HG03558 (cell line): ENCODE data around the gene ACTBL2.
"Not testable (repeated sequence)": the region's sequence is repeated elsewhere in the genome, so short reads cannot be mapped to it uniquely, and the experiment has no call there.

ENCODE experiments used
- ATAC-seq: cut with Tn5 transposase; IDR thresholded peaks from one replicate; pipeline ENCODE4 v1.9.1; 2021; ENCODE audit warnings: moderate number of reproducible peaks; ENCODE audit not compliant: unreplicated experiment; ENCODE audit errors: extremely low read depth

The ACTBL2 gene

DNA sequence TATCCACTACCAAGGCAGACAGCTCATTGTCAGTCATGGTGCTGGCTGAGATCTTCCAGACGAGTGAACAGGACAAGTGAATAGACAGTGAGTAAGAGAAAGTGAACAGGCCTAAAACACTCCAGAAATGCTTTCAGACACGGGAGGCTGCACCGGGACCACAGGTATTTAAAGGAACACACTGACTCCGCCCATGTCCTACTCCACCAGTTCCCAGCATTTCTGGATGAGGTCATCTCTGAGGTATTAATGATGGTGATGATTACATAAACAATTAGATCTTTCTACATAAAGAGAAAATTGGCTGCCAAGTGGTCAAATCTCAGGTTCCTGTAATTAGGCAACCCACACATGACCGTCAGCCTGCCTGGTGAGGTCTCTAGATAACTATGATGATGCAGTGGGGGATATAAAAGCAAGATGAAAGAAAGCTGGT lies at the start of gene ACTBL2:
TSS of gene ACTBL2 (minus strand) at position 141 of the 436 bp plus-strand sequence. CDS start at position 37, 104 bp downstream.
- no peak for ATAC-seq

DNA sequence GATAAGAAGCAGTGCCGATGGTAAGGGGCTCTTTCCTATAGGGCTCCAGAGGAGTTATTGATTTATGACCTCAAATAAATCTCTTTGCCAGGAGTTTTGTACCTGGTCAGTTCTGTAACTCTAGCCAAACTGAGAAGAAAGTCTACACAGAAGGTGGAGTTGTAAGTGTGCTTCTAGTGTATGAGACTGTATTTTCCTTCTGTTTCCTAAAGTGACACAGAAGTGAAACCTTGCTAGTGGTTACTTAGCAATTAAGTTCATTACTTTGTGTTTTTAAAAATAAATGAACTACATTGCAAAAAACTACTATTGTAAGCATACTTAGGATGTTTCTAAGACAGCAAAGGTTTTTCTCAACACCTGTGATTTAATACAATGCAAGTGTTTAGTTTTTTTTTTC lies 48.7 kb upstream of the ACTBL2 start:
- ATAC-seq: no peak

- no peak for ATAC-seq
Measured at GRCh38 chr5:57529864-57530263, 47.3 kb upstream of the ACTBL2 start.

DNA sequence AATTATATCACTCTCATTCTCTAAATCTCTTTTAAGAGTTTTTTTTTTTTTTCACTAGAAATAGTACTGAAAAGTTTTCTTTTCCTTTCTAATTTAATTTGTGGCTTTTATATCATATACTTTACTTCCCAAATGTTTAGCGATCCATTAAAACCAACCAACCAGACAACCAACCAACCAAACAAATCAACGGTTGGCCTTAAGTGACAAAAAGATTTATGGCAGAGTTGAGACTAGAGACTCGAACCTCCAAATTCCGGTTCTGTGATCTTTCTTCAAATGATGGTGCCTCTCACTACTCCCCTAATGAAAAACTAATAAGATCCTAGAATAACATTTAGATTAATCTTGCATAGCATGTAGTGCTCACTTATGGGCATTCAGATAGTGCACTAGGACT lies 45.3 kb upstream of the ACTBL2 start:
- ATAC-seq: no peak

DNA sequence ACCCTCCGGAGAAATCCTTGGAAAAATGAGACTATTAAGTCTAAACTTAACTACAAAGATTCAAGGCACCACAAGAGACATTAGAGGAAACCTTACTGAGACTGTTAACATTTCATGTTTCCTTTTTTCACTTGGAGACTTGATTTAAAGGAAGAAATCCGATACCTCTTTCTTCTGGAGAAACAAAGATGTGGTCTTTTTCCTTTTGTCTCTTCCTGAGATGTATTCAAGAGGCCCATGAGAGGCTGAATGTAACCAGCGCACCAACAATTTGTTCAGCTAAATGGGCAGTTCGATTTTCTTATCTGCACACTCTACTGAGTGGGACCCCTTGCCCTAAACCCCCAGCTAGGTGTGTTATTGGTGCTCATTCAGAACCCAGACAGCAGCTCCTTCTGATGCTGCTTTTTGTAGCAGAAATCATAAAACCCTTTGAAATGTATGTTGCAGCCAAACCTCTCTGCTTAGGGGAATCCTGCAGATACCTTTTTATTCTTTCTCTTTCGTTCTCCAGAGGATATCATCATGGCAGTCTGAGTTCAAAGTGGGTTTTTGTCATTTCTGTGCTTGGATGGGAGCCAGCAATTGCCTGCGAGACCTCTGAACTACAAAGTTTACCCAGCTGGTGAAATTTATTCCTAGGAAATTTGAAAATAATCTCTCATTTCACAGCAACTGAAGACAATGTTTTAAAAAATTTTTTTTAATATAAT lies 41.9 kb upstream of the ACTBL2 start:
- no peak for ATAC-seq

- ATAC-seq: not testable (repeated sequence)
Measured at GRCh38 chr5:57522477-57522876, 39.9 kb upstream of the ACTBL2 start.

- not testable (repeated sequence) for ATAC-seq
Measured at GRCh38 chr5:57518415-57518814, 35.8 kb upstream of the ACTBL2 start.

DNA sequence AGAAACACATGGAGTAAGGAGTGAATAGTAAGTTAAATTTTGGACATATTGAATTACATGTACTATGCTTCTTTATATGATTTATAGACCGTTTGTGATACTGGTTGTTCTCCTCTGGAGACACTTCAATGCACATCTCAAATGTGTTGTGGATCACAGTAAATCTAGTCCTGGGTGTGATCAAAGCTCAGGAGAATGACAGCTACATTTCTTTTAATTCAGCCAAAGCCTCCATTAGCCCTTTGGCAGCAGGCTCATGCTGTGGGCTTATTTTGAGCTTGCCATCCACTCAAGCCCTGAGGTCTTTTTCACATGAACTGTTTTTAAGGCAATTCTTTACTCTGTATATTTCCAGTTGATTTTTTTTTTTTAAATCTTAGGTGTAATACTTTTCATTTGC lies 34.6 kb upstream of the ACTBL2 start:
- ATAC-seq: no peak

GRCh38 chr5:57513785-57514184 lies 31.2 kb upstream of the ACTBL2 start:
- no peak for ATAC-seq

- ATAC-seq: no peak
Measured at GRCh38 chr5:57511321-57511720, 28.7 kb upstream of the ACTBL2 start.

DNA sequence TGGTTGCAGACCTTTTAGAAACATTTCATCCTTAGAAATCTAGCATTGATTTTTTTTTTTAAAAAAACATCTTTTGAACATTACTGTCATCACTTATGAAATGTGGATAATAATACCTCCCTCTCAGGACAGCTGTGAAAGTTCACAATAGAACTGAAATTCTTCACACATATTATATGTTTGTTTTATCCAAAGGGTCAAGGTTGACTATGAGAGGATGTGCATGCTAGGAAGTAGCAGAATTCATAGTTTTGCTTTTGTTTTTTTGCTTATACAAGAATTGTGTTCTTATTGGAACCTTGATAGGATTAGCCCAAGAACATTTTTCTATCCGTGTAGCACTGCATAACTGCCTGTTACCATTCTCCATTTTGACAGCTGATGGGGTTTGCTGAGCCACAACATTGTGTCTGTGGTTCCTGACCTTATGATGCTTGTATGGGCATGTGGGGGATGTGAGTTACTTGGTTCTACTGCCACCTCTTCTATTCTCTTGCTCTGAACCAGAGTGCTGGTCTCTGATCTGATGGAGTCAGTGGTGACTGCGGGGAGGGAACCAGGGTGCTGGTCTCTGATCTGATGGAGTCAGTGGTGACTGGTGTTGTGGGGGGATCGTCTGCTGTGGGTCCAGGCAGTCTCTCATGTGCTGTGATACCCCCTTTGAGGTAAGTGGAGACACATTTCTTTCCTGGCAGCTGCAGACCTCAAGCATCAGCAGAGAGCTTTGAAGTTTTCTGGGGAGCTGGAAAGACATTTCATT lies 27.1 kb upstream of the ACTBL2 start:
- no peak for ATAC-seq

DNA sequence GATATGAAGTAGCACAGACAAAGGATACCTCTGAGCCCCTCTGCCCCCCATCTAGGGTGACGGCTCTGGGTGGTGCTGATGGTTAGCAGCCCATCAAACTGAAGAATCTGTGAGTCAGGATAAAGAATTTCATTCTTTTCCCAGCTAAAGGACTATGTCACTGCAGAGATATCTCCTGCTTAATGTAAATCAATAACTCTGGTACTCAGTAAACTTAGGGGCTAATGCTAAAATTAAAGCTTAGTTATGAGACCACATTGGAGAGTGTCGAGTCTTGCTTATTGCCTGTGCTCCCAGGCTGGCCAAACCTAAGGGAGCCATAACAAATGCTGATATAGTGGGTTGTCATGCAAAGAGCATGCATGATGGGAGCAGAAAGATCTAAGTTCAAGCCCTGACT lies 25.6 kb upstream of the ACTBL2 start:
- ATAC-seq: no peak

- no peak for ATAC-seq
Measured at GRCh38 chr5:57505272-57506200, 22.9 kb upstream of the ACTBL2 start.

DNA sequence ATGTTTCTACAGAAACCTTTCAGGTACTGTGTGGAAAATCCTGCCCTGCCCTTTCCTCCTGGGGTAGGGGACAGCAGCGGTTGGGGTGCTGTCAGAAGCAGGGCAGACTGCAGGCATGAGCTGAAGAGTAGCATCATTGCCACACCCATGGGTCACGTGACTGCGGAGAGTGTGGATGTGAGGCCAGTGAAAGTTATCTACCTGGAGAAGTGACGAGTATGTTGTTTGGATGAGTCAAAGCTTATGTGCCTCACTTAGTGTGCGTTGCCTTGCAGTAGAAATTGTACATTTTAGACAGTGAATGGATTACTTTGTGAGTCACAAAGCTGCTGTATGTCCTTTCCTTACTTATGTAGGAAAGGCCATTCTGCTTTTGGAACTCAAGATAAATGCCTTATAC lies 21.7 kb upstream of the ACTBL2 start:
- no peak for ATAC-seq

DNA sequence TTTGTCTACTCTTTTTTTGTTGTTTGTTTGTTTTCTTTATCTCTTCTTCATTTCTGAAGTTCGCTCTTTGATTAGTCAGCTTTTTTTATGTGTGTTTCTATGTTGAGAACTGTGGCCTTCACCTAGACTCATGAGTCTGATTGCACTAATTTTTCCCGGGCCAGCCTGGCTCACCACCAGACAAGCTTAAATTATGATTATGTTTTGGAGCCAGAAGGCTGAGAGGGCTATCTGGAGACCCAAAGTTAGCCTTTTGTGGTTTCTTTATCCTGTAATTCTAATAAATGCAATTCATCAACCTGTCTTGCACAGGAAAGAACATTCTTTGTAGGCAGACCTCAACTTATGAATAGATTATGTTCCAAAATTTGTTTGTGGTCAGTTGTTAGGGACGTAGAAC lies 20.8 kb upstream of the ACTBL2 start:
- no peak for ATAC-seq

GRCh38 chr5:57501414-57502201 lies 19.0 kb upstream of the ACTBL2 start:
- ATAC-seq: no peak

- ATAC-seq: peak; percentile 85
Measured at GRCh38 chr5:57499262-57500050, 16.8 kb upstream of the ACTBL2 start.

GRCh38 chr5:57497733-57498132 lies 15.1 kb upstream of the ACTBL2 start:
- no peak for ATAC-seq
